ENCODE measurements around the gene SSNA1. TPM values are rescaled to one million over a fixed set of nuclear protein-coding genes. Genes with fewer than 3 reads are reported as not detected.

The SSNA1 gene
- total and polyA plus RNA-seq, 9 of the 15 experiments (the other 6 are each of a cell fraction or from before 2014, with no cell fraction given) = 1.9 to 130 (median 57.1) TPM

GRCh38 chr9:137182836-137183235 is 5.6 kb upstream of the SSNA1 start:
- ChIA-PET CTCF (ENCODE audit: low intra/inter-chr PET ratio) (no interaction called here), POLR2A (interaction anchor here (1.1 kb wide), 1 partner anchor 16 kb away, joined by 4 read pairs; no protein-coding TSS in a partner anchor)
- Histone ChIP-seq H3K4me3 (no peak overlapping the region), H3K9ac (ENCODE audit: insufficient read depth in 1 of 2, low read depth in 2 of 2, low read length in 2 of 2) (peak overlapping the region in 1 of 2 experiments; percentile 35; a peak in 2 of 4 replicates), H3K4me2 (ENCODE audit: insufficient read depth, low read length) (no peak overlapping the region), H3K27me3 (ENCODE audit: control insufficient read depth in 2 of 2, insufficient read depth in 2 of 2, low read length in 2 of 2) (no peaks in the 10 kb centered on the region), H3K4me1 (replicated peaks in 1 of 2; ENCODE audit: control insufficient read depth in 2 of 2, insufficient read depth in 2 of 2, low read length in 2 of 2) (peaks cover 14 to 80% of the 10 kb centered on the region in 2 experiments), H3K27ac (ENCODE audit: extremely low read depth, low read depth, low read length) (no peak overlapping the region), H4K20me1 (replicated peaks; ENCODE audit: control insufficient read depth, insufficient read depth, low read length) (peaks cover 8% of the 10 kb centered on the region), H3K9me1 (ENCODE audit: control insufficient read depth, insufficient read depth, low read length) (no peaks in the 10 kb centered on the region), H2AFZ (ENCODE audit: low read depth, low read length) (no peak overlapping the region), H3K9me3 (replicated peaks; ENCODE audit: control insufficient read depth, insufficient read depth, low read depth, low read length) (no peaks in the 10 kb centered on the region), H3K79me2 (ENCODE audit: control insufficient read depth, insufficient read depth, low read length) (peaks cover 18% of the 10 kb centered on the region), H3K36me3 (ENCODE audit: control insufficient read depth, insufficient read depth, low read length) (peaks cover 79% of the 10 kb centered on the region; the same call in 2 of the 3 replicates)
- no peak for FAIRE-seq
- intact Hi-C loops (cut with micrococcal nuclease) = no loop called here
- ATAC-seq = no peak
- 90% methylated on average over 13 of the region's 17 CpGs for WGBS (ENCODE audit: insufficient coverage, low coverage, missing lambda C conversion rate)
- peak; percentile 25 for TF ChIP-seq HMGN3 (IDR thresholded peaks at IDR 0.05; ENCODE audit: borderline replicate concordance, extremely low read depth, insufficient read length, low read depth, low read length)
- no peak for TF ChIP-seq ZNF143 (CRISPR knock-in tag; IDR thresholded peaks at IDR 0.05)
- 0 out of 2 replicates have a peak, but pooled peaks have one; percentile 8 for TF ChIP-seq RBFOX2 (IDR thresholded peaks at IDR 0.05; ENCODE audit: low read depth, low read length)
- peak; percentile 58; the same call in 1 of the 2 replicates for TF ChIP-seq ZBTB33 (CRISPR knock-in tag; IDR thresholded peaks at IDR 0.05)
- TF ChIP-seq ATF3 (IDR thresholded peaks at IDR 0.05) = 0 out of 2 replicates have a peak, but pooled peaks have one; percentile 13
- no peak for TF ChIP-seq ATF3 (CRISPR knock-in tag; conservative IDR thresholded peaks at IDR 0.05)
- TF ChIP-seq HDAC2 (IDR thresholded peaks at IDR 0.05) = no peak
- no peak for TF ChIP-seq TRIM28 (IDR thresholded peaks at IDR 0.05)
- no peak for TF ChIP-seq POLR2H (tag; IDR thresholded peaks at IDR 0.05; ENCODE audit: low read depth)
- in situ Hi-C loops (cut with MboI) = no loop called here
- DNase-seq (ENCODE audit: extremely low read depth in 1 of 4, low spot score in 3 of 4) = no peak
- BruUV-seq (replicated peaks) = no TSS peak
